ENCODE results near the gene MUC5AC. TPM values are rescaled to one million over a fixed set of nuclear protein-coding genes. Genes with fewer than 3 reads are reported as not detected.

The MUC5AC gene
- total and polyA plus RNA-seq, 7 donors, result 0.02 TPM; not detected in 6

- intact Hi-C loops (cut with DNase I), result loop anchor here in 1 of 2 donors (10.0 kb wide), 2 partner anchors 177 to 367 kb away; partner anchors contain the start of genes BRSK2 and DUSP8
- peaks cover 0 to 17% (median 7%) of the 10 kb centered on the region in 3 donors for H3K27me3 ChIP-seq (ENCODE audit: insufficient read depth in 3 of 3, low read length in 2 of 3)
- WGBS, 3 donors, result 82% methylated on average over 30 to 34 of the region's 34 CpGs
- TF ChIP-seq CTCF (IDR thresholded peaks at IDR 0.05), result no peak
- peaks cover 14% of the 10 kb centered on the region for H3K9me3 ChIP-seq
- no peaks in the 10 kb centered on the region for H3K36me3 ChIP-seq (ENCODE audit: insufficient read depth in 1 of 2, low read depth in 1 of 2)
- H3K4me1 ChIP-seq, result no peaks in the 10 kb centered on the region
- no peak for ATAC-seq
- H3K27ac ChIP-seq, result no peak overlapping the region
- H3K4me3 ChIP-seq, result no peak overlapping the region
- DNase-seq, result peak in 1 of 2 donors; percentile 7
Observed at GRCh38 chr11:1207401-1208143, 49.8 kb downstream of the MUC5AC start.

DNA sequence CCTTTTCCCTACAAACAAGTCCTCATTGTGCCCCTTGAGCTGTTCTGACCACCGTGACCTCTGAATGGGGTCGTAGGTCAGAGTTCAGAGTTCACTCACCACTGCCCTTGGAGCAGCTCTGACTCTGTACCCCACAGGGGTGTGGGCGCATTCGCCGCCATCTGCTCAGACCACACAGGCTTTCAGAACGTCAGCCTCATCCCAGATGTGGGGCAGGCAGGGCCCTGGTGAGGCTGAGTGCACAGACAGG, 50.3 kb downstream of the MUC5AC start:
- peak in 1 of 2 donors; percentile 34 for DNase-seq
- no peaks in the 10 kb centered on the region for H3K4me1 ChIP-seq
- H3K36me3 ChIP-seq (ENCODE audit: insufficient read depth in 1 of 2, low read depth in 1 of 2), result no peaks in the 10 kb centered on the region
- no peak for TF ChIP-seq CTCF (IDR thresholded peaks at IDR 0.05)
- intact Hi-C loops (cut with DNase I), result loop anchor here in 1 of 2 donors (10.0 kb wide), 2 partner anchors 177 to 367 kb away; partner anchors contain the start of genes BRSK2 and DUSP8
- no peak overlapping the region for H3K4me3 ChIP-seq
- no peak for ATAC-seq
- peaks cover 19% of the 10 kb centered on the region for H3K9me3 ChIP-seq
- peaks cover 0 to 15% (median 7%) of the 10 kb centered on the region in 3 donors for H3K27me3 ChIP-seq (ENCODE audit: insufficient read depth in 3 of 3, low read length in 2 of 3)
- 75 to 85% (median 78%) methylated on average over 6 of the region's 6 CpGs for WGBS, 3 donors
- H3K27ac ChIP-seq, result no peak overlapping the region

DNA sequence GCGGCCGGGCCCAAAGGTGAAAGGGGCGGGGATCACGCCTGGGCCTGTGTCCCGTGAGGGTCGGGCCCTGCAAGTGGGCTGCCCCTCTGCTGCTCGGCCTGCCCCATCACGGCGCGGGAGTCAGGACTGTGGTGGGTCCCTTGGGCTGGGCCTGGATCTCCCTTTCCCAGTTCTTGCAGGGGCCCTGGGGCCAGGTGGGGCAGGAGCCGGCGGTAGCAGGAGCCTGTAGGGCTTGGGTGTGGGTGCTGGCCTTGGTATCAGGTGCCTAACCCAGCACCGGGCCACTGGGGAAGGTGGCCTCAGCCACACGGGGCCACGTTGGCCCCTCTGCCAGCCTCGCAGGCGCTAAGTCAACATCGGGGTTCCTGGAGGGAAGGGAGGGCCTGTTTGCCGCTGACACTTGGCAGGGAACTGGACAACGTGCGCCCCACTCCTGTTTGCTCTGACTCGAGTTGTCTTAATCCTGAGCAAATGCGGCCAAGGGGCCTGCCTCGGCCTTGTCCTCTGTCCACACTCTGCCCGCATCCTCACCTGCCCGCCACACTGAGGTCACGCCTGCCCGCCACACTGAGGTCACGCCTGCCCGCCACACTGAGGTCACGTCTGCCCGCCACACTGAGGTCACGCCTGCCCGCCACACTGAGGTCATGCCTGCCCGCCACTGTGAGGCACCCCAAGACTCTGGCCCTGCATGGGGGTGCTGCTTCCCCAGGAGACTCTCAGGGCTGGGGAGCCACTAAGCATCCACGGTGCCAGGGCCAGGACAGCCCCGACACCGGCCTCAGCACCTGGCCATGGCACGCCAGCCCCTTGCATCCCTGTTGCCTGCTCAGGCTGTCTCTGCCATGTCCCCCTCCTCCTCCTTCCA, 50.9 kb downstream of the MUC5AC start:
- Histone ChIP-seq H3K4me1 (no peaks in the 10 kb centered on the region), H3K27me3 (ENCODE audit: insufficient read depth in 3 of 3, low read length in 2 of 3) (peaks cover 0 to 10% (median 7%) of the 10 kb centered on the region in 3 donors), H3K36me3 (ENCODE audit: insufficient read depth in 1 of 2, low read depth in 1 of 2) (no peaks in the 10 kb centered on the region), H3K27ac (no peak overlapping the region), H3K4me3 (no peak overlapping the region), H3K9me3 (peaks cover 23% of the 10 kb centered on the region)
- DNase-seq (peak; percentile 13 to 35), ATAC-seq (no peak)
- 89 to 91% (median 90%) methylated on average over 28 to 39 of the region's 39 CpGs for WGBS, 3 donors
- intact Hi-C loops (cut with DNase I), result loop anchor here in 1 of 2 donors (10.0 kb wide), 2 partner anchors 176 to 366 kb away; partner anchors contain the start of genes BRSK2 and DUSP8
- no peak for TF ChIP-seq CTCF (IDR thresholded peaks at IDR 0.05)

DNA sequence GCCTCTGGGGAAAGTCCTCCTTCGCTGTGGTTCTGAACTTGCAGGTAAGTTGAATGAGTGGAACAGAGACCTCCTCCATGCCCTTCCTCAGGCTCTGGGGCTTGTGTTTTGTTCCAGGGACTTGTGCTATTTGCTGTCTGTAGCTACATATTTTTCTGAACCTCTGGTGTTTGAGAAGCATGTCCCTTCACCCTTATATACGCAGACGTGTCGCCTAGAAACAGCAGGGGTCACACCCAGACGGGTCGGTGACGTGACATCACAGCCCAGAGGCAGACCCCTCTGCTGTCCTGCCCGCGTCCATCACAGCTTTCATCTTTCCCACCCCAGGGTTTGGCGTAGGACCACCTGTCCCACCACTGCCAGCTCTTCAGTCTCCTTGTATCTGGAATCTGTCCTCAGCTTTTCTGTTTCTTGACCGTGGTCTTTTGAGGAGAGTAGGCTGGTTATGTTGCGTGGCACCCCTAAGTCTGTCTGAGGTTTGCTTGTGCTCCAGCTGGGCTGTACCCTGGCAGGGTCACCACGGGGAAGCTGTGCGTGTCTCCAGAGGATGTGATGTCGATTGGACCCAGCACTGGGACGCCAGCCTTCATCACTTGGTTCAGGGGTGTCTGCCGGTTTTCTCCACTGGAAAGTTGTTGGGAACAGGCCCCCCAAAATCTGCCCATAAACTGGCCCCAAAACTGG, 51.8 kb downstream of the MUC5AC start:
- WGBS, 3 donors, result 87 to 89% (median 88%) methylated on average over 17 of the region's 17 CpGs
- peak in 1 of 2 donors; percentile 19 for DNase-seq
- TF ChIP-seq CTCF (IDR thresholded peaks at IDR 0.05), result no peak

More for the DNA sequence above, 51.8 kb downstream of the MUC5AC start:
- Histone ChIP-seq H3K27me3 (ENCODE audit: insufficient read depth in 3 of 3, low read length in 2 of 3) (peaks cover 0 to 7% (median 3%) of the 10 kb centered on the region in 3 donors), H3K27ac (no peak overlapping the region), H3K4me3 (no peak overlapping the region), H3K4me1 (no peaks in the 10 kb centered on the region), H3K9me3 (peaks cover 23% of the 10 kb centered on the region), H3K36me3 (ENCODE audit: insufficient read depth in 1 of 2, low read depth in 1 of 2) (no peaks in the 10 kb centered on the region)
- intact Hi-C loops (cut with DNase I), result loop anchor here in 1 of 2 donors (10.0 kb wide), 2 partner anchors 175 to 365 kb away; partner anchors contain the start of genes BRSK2 and DUSP8
- ATAC-seq, result no peak
